ENCODE measurements around the gene SND1. TPM values are rescaled to one million over a fixed set of nuclear protein-coding genes. Genes with fewer than 3 reads are reported as not detected.

The SND1 gene
- total and polyA plus RNA-seq, 10 of the 15 experiments (the other 5 are each of a cell fraction or from before 2014, with no cell fraction given), result 52.4 to 270 (median 146) TPM

- Histone ChIP-seq H3K9ac (ENCODE audit: control insufficient read depth, insufficient read depth, low read length) (no peak overlapping the region), H4K20me1 (ENCODE audit: control insufficient read depth, insufficient read depth) (no peaks in the 10 kb centered on the region), H3K4me3 (no peak overlapping the region), H3K36me3 (ENCODE audit: control insufficient read depth in 2 of 2, insufficient read depth in 2 of 2, low read length in 1 of 2) (no peaks in the 10 kb centered on the region), H3K27me3 (replicated peaks in 1 of 2; ENCODE audit: control insufficient read depth in 2 of 2, insufficient read depth in 2 of 2, low read length in 1 of 2) (no peaks in the 10 kb centered on the region; a peak in 2 of 4 replicates), H3K9me3 (replicated peaks; ENCODE audit: control insufficient read depth, insufficient read depth, low read length) (no peaks in the 10 kb centered on the region), H3K4me1 (ENCODE audit: control insufficient read depth, insufficient read depth, low read length) (no peaks in the 10 kb centered on the region; the same call in 1 of the 2 replicates), H3K4me2 (ENCODE audit: control insufficient read depth, insufficient read depth) (no peak overlapping the region), H3K27ac (ENCODE audit: control insufficient read depth, insufficient read depth) (no peak overlapping the region), H3K79me2 (ENCODE audit: control insufficient read depth, insufficient read depth, low read length) (no peaks in the 10 kb centered on the region), H2AFZ (ENCODE audit: control insufficient read depth, low read depth, low read length) (no peak overlapping the region)
- ChIA-PET SMC1A (ENCODE audit: uncharacterized antibody, unreplicated experiment) (interaction anchor here (0.7 to 1.2 kb wide), 2 partner anchors 10 to 13 kb away, joined by 3 to 4 read pairs; no protein-coding TSS in a partner anchor), POLR2A (no interaction called here), RAD21 (ENCODE audit: unreplicated experiment) (no interaction called here), CTCF (no interaction called here)
- ATAC-seq, result peak; percentile 9; the same call in 1 of the 3 replicates
- no TSS peak for BruUV-seq (replicated peaks)
- intact Hi-C loops (cut with micrococcal nuclease; ENCODE audit: unreplicated experiment) (no loop called here), in situ Hi-C loops (cut with MboI) (no loop called here)
- TF ChIP-seq NR2F1 (conservative IDR thresholded peaks at IDR 0.05) (peak; percentile 74), IKZF1 (conservative IDR thresholded peaks at IDR 0.05) (0 out of 2 replicates have a peak, but pooled peaks have one; percentile 22), NFXL1 (IDR thresholded peaks at IDR 0.05; ENCODE audit: borderline replicate concordance) (no peak)
- WGBS (ENCODE audit: insufficient coverage, insufficient replicate concordance, low lambda C conversion rate, missing lambda C conversion rate), result 0% methylated on average over 1 of the region's 1 CpG
- FAIRE-seq, result no peak
- DNase-seq (ENCODE audit: low read depth, low spot score), result no peak
These were observed 33.2 kb upstream of the SND1 start for GRCh38 chr7:127618775-127619174.

GRCh38 chr7:127619681-127620405 is 32.2 kb upstream of the SND1 start:
- ChIA-PET POLR2A (interaction anchor here (0.9 to 1.3 kb wide), 2 partner anchors 31 to 32 kb away, joined by 3 read pairs; partner anchors contain the start of gene ARF5), CTCF (interaction anchor here (0.9 to 2.2 kb wide), 3 partner anchors 9 to 88 kb away, joined by 3 to 10 read pairs (median 5); no protein-coding TSS in a partner anchor), SMC1A (ENCODE audit: uncharacterized antibody, unreplicated experiment) (interaction anchor here (1.0 to 1.4 kb wide), 3 partner anchors 27 to 84 kb away, joined by 3 to 4 read pairs (median 3); partner anchors contain the start of gene FSCN3), RAD21 (ENCODE audit: unreplicated experiment) (interaction anchor here (1.2 to 1.5 kb wide), 2 partner anchors 32 to 34 kb away, joined by 4 to 5 read pairs; partner anchors contain the start of genes ARF5 and GCC1)
- in situ Hi-C loops (cut with MboI), result no loop called here
- intact Hi-C loops (cut with micrococcal nuclease; ENCODE audit: unreplicated experiment), result no loop called here
- Histone ChIP-seq H3K4me1 (ENCODE audit: control insufficient read depth, insufficient read depth, low read length) (no peaks in the 10 kb centered on the region; the same call in 1 of the 2 replicates), H3K79me2 (ENCODE audit: control insufficient read depth, insufficient read depth, low read length) (no peaks in the 10 kb centered on the region), H3K27ac (ENCODE audit: control insufficient read depth, insufficient read depth) (no peak overlapping the region), H3K9me3 (replicated peaks; ENCODE audit: control insufficient read depth, insufficient read depth, low read length) (no peaks in the 10 kb centered on the region), H3K4me3 (no peak overlapping the region), H2AFZ (ENCODE audit: control insufficient read depth, low read depth, low read length) (no peak overlapping the region), H3K4me2 (ENCODE audit: control insufficient read depth, insufficient read depth) (0 out of 2 replicates have a peak overlapping the region, but pooled peaks have one; percentile 3), H3K9ac (ENCODE audit: control insufficient read depth, insufficient read depth, low read length) (no peak overlapping the region), H4K20me1 (ENCODE audit: control insufficient read depth, insufficient read depth) (no peaks in the 10 kb centered on the region), H3K27me3 (replicated peaks in 1 of 2; ENCODE audit: control insufficient read depth in 2 of 2, insufficient read depth in 2 of 2, low read length in 1 of 2) (no peaks in the 10 kb centered on the region; a peak in 2 of 4 replicates), H3K36me3 (ENCODE audit: control insufficient read depth in 2 of 2, insufficient read depth in 2 of 2, low read length in 1 of 2) (no peaks in the 10 kb centered on the region)
- ATAC-seq (peak; percentile 79), DNase-seq (ENCODE audit: low read depth, low spot score) (no peak), FAIRE-seq (no peak)
- peak; percentile 22; the same call in 1 of the 2 replicates for TF ChIP-seq DPF2 (IDR thresholded peaks at IDR 0.05)
- TF ChIP-seq HDAC2 (IDR thresholded peaks at IDR 0.05), result 0 out of 2 replicates have a peak, but pooled peaks have one; percentile 64
- TF ChIP-seq HDAC6 (IDR thresholded peaks at IDR 0.05; ENCODE audit: unreplicated experiment), result peak; percentile 93
- no peak for TF ChIP-seq PAX5 (IDR thresholded peaks at IDR 0.05; ENCODE audit: borderline replicate concordance, low read depth, low read length)
- TF ChIP-seq IKZF1 (conservative IDR thresholded peaks at IDR 0.05), result peak; percentile 63; the same call in 1 of the 2 replicates
- peak; percentile 28; the same call in 1 of the 2 replicates for TF ChIP-seq NR2F1 (conservative IDR thresholded peaks at IDR 0.05)
- TF ChIP-seq ASH2L (IDR thresholded peaks at IDR 0.05; ENCODE audit: borderline replicate concordance, low read depth), result no peak
- TF ChIP-seq BHLHE40 (IDR thresholded peaks at IDR 0.05; ENCODE audit: borderline replicate concordance in 1 of 2, low read depth in 2 of 2, low read length in 1 of 2), result peak in 1 of 2 experiments; percentile 32; a peak in 1 of 4 replicates
- no peak for TF ChIP-seq ZNF24 (IDR thresholded peaks at IDR 0.05)
- no peak for TF ChIP-seq KDM1A (IDR thresholded peaks at IDR 0.05; ENCODE audit: borderline replicate concordance)
- TF ChIP-seq MTA2 (IDR thresholded peaks at IDR 0.05; ENCODE audit: low read depth), result peak; percentile 63
- TF ChIP-seq MEF2B (IDR thresholded peaks at IDR 0.05; ENCODE audit: partially characterized antibody, poor library complexity, severe bottlenecking), result peak; percentile 28
- WGBS (ENCODE audit: insufficient coverage, insufficient replicate concordance, low lambda C conversion rate, missing lambda C conversion rate), result 6% methylated on average over 26 of the region's 27 CpGs
- no TSS peak for BruUV-seq (replicated peaks)

All from GM12878 (cell line).